OCI-LY7 (cell line): ENCODE data around the gene TMEM131L.

Experiments used
- EZH2phosphoT487 ChIP-seq: fragments of 200-600 bp; sonication (generic); IDR thresholded peaks from 2 replicates; pipeline ENCODE4 v1.6.1; 2018; ENCODE audit warnings: low read depth, borderline replicate concordance, mild to moderate bottlenecking, mixed run types, antibody characterized with exemption, low read length, moderate library complexity, mixed read lengths
- TF ChIP-seq, protein P1 (sequence below): fragments of 200-600 bp; sonication (generic); conservative IDR thresholded peaks from 2 replicates; pipeline ENCODE4 v1.5.1; 2014; ENCODE audit warnings: mild to moderate bottlenecking, antibody characterized with exemption, low read length, moderate library complexity, mixed read lengths

- TF ChIP-seq, protein P1, sequence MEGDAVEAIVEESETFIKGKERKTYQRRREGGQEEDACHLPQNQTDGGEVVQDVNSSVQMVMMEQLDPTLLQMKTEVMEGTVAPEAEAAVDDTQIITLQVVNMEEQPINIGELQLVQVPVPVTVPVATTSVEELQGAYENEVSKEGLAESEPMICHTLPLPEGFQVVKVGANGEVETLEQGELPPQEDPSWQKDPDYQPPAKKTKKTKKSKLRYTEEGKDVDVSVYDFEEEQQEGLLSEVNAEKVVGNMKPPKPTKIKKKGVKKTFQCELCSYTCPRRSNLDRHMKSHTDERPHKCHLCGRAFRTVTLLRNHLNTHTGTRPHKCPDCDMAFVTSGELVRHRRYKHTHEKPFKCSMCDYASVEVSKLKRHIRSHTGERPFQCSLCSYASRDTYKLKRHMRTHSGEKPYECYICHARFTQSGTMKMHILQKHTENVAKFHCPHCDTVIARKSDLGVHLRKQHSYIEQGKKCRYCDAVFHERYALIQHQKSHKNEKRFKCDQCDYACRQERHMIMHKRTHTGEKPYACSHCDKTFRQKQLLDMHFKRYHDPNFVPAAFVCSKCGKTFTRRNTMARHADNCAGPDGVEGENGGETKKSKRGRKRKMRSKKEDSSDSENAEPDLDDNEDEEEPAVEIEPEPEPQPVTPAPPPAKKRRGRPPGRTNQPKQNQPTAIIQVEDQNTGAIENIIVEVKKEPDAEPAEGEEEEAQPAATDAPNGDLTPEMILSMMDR = no peak
- no peak for TF ChIP-seq EZH2phosphoT487
Observed at GRCh38 chr4:153474251-153474650, 8.1 kb downstream of the TMEM131L start.
